Stimulated activated CD4-positive, alpha-beta T cell treated with anti-CD3 and anti-CD28 coated beads, Interleukin-4, amount 100 ng/mL, for 24 hours (primary cell): ENCODE measurements around the gene CAB39.
"Not testable (repeated sequence)": the region's sequence is repeated elsewhere in the genome, so short reads cannot be mapped to it uniquely, and the experiment has no call there.

Experiments used
- DNase-seq: peaks from one replicate; pipeline ENCODE4 v3.0.0-alpha.2; 2020

The CAB39 gene

DNA sequence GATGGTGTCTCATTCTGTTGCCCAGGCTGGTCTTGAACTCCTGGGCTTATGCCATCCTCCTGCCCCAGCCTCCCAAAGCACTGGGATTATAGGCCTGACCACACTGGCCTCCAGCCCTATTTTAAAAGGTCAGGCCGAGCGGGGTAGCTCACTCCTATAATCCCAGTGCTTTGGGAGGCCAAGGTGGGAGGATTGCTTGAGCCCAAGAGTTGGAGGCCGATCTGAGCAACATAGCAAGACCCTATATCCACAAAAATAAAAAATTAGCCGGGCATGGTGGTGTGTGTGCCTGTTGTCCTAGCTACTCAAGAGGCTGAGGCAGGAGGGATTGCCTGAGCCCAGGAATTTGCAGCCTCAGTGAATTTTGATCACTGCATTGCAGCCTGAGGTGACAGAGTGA, 3.9 kb downstream of the CAB39 start:
- DNase-seq, result no peak

DNA sequence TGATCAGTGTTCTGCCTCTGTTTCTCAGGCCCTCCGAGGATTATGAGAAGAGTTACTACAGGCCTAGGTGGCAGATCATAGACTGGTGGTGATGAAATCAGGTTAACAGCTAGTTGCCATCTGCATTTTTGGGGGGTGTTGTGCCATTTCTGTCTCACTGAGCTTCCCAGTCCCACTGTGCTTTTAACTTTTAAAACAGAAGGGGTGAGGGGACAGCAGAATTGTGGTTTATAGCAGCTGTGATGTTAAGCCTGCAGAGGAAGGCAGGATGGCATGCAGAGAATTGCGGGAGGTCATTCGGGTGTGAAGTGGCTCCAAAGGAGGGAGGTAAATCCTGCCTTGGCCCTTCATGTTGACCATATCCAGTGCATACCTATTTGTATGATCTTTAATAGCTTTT, 5.0 kb downstream of the CAB39 start:
- DNase-seq, result no peak

DNA sequence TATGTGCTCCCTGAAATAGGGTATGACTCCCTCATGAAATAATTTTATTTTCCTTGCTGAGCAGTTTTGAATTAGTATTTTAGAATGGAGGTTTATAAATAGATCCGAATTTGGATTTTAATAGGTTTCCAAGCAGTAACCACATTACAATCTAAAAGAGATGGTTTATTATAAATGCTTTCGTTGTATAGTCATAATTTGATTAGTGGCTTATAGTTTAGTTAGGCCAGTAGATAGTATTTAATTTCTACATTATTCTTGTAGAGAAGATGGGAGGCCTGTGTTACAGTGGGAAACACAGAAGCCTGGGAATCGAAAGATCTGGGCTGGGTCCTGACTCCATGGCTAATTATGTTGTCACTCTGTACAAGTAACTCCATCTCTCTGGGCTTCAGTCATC, 6.7 kb downstream of the CAB39 start:
- DNase-seq, result no peak

DNA sequence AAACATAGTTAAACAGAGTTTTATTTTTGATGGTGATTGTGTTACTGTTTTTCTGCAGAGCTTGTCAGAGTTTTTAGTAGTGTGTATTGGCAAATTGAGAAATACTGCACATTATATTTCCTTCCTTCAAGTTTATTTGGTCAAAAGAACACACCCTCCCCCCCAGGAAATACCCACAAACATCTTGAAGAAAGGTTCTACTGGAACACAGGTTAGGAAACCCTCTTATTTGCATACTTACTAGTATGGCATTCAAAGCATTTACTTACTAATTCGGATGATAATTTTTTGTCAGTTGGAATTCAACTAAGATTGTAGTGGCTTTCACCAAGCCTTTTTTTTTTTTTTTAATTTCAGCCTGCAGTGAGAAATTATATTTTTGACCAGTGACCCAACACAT, 9.1 kb downstream of the CAB39 start:
- DNase-seq, result no peak

DNA sequence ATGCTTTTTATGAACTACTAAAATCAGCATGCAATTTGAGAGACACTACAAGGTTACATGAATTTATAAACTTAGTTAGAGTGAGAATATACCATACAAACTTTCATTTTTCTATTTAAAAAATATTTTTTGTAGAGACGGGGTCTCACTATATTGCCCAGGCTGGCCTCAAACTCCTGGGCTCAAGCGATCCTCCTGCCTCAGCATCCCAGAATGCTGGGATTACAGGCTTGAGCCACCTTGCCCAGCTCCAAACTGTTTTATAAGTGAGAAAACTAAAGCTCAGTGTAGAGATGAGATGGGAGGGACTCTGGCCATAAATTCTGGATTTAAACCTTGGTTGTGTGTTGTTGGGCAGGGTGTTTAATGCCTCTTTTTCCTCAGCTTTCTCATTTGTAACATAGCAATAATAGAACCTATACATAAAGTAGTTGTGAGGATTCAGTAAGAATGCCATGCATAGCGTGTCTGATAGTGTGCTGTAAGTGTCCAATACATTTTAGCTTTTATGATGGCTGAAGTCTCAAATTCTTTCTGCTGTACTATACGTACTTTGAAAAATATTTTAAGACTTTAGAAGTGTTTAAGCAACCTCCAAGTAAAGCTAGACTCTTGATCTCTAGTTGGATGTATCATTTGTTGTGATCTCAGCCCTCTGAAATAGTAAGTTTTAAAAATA, 9.7 kb downstream of the CAB39 start:
- no peak for DNase-seq

DNA sequence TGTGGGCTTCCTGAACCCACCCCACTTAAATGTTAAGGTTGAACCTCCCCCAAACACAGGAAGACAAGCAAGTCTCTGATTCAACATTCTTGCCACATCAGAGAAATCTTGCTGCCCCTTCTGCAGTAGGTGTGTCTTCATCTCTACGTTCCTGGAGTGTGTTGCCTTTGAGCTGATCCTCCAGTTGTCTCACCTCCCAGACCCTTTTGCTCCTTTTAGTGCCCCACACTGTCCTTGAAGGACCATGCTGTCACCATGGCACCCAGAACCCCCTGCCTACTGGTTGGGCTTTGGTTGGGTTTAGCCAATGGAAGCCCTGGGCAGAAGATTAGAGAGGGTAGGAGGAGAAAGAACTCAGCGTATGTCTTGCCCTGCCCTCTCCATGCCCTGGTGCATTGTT, 10.7 kb downstream of the CAB39 start:
- DNase-seq, result peak; percentile 33

DNA sequence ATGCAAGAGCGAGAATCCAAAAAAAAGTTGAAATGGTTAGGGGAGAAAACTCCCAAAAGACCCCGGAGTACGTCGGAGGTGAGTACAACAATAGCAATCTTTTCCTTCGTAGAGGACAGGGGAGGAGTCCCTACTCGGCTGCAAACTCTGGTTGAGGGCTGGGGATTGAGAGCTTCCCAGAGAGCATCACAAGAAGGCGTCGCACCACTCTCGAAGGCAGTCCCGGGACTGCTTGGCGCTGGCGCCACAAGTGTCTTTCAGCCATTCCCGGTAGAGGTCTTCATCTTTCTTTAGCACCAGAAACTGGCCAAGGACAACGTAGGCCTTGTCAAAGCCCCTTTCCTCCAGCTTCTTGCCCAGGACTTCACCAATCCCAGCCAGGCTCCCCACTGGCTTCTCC, 12.3 kb downstream of the CAB39 start:
- not testable (repeated sequence) for DNase-seq

DNA sequence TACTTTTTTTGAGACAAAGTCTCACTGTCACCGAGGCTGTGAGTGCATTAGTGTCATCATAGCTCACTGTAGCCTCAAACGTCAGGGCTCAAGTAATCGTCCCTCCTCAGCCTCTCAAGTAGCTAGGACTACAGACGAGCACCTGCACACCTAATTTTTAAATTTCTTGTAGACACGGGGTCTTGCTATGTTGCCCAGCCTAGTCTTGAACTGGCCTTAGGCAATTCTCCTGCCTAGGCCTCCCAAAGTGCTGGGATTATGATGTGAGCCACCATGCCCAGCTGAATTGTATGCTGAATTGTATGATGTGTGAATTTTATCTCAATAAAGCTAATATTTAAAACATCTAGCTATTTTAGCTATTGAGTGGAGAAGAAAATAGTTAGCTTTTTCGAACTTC, 18.9 kb downstream of the CAB39 start:
- DNase-seq, result no peak

DNA sequence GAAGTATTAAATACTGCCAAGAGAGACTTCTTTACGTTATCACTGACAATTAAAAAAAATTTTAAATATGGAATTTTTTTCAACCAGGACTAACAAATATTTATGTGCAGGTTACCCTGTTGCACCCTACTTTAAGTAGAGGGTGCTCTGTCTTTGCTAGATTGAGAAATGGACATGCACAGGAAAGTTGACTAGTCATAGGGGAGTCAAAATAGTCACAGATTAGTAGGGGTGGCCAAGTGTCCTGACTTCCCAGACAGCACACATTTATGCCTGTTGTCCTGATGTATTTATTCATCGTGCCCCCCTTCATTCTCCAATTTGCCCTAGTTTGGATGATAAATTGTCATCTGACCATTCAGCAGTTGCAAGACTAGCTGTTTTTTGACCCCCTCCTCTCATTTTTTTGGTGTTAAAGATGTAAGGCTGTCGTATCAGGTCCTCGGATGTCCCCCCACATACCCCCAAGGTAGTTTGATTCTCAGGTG, 20.3 kb downstream of the CAB39 start:
- DNase-seq, result no peak

DNA sequence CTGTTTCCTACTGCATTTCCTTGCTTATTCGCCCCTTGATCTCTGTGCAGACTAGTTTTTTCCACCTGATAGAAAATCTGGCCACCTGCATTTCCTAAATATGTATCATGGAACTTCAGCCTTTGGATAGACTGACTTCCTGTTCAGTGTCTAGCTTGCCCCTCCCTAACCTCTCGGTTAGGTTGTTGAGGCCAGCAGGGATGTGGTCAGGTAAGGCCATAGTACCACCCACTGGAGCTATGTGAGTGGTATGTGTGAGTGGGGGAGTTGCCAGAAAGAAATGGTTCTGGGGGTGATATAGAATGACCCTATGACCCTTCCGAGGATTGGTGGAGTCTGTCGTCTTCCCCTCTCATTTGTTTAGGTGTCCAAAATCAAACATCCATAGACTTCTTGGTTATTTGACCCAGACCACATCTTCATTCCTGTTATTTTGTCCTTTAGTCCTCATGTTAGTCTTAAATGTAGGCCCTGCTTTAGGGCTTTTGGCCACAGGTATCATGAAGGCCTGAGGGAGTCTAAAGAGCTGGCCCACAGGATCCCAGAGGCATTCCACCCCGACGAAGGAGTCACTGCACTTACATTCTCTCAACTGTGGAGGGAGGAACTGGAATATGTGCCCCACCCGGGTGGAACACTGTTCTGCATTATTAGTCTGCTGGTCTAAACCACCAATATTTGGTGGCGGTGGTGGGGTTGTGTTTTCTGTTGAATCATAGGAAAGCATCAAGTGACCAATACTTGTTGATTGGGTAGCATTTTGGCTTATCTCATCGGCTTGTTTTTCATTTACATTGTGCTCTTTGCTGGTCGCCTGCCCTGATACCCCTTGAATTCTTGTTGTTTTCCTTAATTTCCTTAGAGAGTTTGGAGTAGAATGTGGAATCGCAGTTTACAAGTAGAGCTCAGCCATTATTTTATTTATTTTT, 21.9 kb downstream of the CAB39 start:
- DNase-seq, result no peak

DNA sequence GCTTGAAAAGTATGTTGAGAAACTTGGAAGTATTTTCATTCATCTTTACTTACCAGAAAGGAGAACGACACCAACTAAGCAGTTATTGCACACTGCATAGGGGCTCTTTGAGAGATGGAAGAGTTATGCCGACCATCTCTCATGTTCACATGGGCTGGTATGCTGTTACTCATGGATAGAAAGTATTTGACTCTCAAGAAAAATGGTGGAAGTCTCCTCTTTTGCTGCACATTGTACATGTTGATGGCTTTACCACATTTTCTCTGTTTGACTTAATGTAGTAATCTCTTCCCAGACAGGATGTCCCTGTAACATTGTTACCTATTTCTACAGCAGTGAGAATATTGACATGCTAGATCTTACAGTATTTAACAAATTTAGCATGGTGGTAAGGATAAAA, 23.2 kb downstream of the CAB39 start:
- no peak for DNase-seq

DNA sequence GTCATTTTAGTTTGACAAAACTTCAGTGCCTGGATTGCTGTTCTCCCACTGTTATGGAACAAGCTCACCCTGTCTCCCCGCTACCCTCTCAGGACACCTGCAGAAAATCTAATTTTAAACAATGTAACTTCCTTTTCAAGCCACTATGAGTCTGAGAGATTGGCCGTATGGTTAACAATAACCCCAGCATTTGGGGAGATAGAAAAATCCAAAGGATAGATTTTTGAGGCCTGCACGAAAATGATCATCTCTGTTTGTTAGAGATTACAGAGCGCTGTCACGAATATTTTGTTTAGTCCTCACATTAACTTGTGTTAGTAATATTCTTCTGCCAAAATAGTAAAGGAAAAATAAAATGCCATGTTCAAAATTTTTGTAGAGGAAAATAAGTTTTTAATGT, 24.7 kb downstream of the CAB39 start:
- DNase-seq, result no peak

DNA sequence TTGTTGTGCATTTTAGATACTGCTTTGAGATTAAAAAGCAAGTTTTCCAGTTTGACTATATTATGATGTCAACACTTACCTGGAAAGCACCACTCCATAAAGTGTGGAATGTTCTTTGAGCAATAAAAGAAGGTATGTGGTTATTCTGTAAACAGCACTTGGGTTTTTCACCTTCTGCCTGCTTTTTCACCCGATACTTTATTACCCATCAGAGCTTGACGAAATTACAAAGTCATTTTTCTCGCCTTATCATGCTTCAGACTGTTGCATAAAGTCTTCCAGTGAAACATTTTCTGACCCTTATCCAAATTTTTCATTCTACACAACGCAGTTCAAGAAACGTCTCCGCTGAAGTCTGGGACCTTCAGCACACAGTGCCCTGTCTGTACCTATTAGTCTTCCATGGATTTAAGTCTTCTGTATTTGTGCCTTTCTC, 25.2 kb downstream of the CAB39 start:
- DNase-seq, result no peak

DNA sequence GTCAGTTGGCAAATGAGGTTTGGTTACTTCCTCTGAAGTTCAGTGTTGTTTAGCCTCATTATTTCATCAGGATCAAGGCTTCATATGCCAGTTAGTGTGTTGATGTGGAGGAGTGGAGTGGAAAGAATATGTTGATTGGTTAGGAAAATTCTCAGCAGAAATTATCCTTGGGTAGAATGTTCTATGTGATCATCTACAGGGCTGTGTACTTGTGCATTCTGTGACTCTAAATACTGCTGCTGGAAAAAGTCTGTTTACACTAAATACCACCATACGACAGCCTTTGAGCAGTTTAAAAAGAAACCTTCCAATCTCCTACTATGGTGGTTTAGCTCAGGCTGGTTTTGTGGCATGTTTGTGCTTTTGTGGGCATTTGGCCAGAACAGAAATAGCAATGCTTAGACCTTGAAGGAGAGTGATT, 25.8 kb downstream of the CAB39 start:
- no peak for DNase-seq

DNA sequence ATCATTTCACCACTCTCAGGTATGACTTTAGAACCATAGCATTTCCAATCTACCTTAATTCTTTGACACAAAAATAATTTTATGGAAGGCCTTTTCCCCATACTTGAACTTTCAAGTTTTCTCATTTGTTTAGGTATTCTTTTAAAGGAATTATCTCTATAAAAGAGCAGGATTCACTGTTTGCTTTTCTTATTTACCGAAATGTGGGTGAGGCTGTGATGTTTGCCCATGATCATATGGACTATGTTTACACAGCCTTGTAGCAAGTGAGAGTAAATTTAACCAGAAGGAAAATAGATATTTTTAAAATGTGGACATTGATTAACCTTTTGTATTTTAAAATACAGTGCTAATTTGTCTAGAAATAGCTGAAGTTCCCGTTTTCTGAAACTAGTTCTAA, 26.3 kb downstream of the CAB39 start:
- no peak for DNase-seq

DNA sequence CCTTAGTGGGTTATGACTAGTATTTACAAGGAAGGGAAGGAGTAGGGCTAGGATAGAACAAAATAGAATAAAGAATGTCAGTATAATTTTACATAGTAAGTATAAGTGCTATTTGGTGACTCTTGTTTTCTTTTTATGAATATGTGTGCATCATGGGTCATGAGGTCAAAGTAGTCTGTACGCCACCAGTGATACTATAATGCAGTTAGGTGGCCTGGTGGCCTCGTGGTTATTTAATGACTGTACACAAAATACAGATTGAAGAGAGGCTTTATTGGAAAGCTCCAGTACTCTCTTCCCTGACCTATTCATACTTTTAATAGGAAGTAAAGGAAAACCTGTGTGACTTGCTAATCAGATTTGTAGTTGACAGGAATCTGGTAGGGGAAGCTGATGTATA, 27.3 kb downstream of the CAB39 start:
- DNase-seq, result no peak

DNA sequence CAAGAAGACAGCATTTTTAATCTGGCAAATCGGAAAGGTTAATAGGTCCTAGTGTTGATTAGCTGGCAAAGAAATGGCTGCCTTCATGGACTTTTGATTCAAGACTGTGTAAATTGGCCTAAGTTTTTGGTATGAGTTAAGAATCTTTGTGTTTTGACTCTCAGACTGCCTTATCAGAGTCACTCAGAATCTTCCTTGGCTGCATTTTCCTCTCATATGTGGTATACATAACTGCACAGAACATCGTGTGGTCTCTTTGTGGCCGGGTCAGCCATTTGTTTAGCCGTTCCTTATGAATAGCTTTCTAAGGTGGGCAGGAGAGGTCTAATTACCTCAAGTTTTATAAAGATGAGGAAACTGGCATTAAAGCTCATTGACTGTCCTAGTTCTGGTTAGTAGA, 30.1 kb downstream of the CAB39 start:
- no peak for DNase-seq

DNA sequence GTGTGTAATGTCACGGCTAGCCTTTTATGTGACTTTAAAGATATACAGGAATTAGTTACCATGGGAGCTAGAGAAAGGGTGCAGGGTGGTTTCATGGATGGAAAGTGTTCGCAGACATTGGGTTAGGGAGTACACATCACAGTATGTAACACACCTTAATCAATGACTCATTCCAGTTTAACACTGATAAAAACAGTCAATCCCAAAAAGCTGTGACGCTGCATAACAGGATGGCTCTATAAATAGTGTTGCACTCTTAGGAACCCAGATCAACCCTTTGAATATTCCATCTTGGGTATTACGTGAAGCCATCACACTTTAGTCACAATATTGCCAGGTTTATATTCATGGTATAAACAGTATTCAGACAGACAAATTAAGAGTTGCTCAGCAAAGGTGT, 33.6 kb downstream of the CAB39 start:
- DNase-seq, result no peak

DNA sequence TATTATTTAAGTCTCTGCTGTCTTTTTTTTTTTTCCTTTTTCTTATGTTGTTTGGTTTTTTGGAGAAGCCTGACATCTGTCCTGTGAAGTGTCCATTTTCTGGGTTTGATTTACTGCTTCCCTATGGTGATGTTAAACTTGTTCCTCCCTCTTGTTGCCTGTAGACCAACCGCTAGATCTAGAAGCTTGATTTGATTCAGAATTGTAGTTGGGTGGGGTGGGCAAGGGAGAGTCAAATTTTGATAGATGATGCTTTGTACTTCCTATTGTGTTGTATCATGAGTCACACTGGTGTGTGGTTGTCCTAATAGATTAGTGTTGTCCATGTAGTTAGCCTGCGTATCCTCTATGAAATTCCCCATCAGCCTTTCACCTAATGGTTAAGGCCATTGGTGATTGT, 35.4 kb downstream of the CAB39 start:
- DNase-seq, result no peak

DNA sequence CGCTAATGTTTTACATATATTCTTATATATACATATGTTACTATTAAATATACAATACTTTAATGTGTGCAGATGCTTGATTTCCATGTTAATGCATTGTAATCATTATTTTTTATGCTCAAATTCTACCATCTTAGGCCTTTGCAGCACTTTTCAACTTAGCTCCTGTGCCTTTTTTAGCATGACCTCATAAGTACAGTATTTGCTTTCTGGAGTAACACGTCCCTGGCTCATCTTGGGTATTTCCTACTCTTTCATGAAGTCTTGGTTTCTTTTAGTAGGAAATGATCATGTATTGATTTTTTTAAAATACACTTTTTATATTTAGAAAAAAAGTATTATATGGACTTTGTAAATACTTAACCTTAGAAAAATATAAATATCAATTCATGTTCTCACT, 36.5 kb downstream of the CAB39 start:
- no peak for DNase-seq

DNA sequence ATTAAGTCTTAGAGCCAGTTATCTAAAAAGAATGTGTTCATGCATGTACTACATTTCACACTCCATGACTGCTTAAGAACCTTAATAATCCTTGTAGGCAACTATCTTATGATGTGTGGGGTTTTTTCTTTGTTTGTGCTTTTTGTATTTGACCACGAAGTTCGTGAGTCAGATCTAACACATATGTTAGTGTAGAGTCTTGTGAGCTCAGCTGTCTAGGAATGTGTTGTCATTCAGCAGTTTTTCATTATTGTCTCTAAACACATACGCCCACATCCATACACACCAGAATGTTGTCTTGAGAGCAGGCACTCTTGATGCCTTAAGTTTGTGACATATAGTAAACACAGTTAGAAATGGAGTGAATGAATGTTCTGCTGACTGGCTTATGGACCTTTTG, 38.4 kb downstream of the CAB39 start:
- DNase-seq, result peak; percentile 28

DNA sequence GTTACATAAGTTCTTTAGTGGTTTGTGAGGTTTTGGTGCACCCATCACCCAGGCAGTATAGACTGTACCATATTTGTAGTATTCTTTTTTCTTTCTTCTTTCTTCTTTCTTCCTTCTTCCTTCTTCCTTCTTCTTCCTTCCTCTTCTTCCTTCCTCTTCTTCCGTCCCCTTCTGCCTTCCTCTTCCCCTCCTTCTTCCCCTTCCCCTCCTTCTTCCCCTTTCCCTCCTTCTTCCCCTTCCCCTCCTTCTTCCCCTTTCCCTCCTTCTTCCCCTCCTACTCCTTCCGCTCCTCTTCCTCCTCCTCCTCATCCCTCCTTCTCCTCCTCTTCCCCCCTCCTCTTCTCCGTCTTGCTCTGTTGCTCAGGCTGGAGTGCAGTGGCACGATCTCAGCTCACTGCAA, 41.6 kb downstream of the CAB39 start:
- no peak for DNase-seq

DNA sequence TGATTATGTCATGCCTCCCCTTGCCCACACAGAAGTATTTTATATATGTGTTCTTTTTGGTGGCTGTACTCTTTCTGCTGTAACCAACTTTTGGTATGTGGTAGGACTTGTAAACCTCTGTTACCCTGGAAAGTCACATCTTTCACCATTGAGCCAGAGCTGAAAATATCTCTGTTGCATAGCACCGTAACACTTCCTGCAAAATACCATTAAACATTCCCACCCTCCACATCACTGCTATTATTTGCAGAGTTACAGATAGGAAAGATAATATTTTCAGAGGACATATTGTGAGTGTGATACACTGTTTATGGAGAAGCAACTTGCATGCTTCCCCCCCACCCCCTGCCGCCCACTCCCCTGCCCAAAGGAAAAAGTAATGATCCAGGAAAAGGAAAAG, 44.8 kb downstream of the CAB39 start:
- DNase-seq, result no peak
